ENCODE data around the gene CLSTN2. TPM values are rescaled to one million over a fixed set of nuclear protein-coding genes. Genes with fewer than 3 reads are reported as not detected.
A peak's percentile ranks its signal among the peaks of the same experiment; 100 is the strongest.

CLSTN2 gene
- total and polyA plus RNA-seq, 2 of the 8 experiments (the other 6 are each of a cell fraction or from before 2014, with no cell fraction given) = 0.39 to 0.52 TPM

DNA sequence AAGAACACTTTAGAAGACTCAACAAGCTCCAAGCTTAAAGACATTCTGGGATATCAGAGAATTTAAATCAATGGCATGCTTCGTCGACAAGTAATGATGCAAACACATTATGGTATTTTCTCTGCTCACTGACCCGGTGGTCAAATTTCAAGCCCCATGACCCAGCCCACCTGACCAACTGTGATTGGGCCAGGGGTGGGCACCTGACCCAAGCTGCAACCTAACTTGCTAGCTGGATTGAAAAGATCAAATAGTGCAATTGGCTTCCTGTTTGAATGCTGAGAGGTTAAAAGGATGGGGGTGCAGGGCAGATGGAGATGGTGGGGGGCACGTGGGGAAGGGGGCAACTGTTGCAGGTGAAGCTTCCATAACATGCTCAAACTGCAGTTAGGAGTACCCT, 250.4 kb downstream of the CLSTN2 start:
- Histone ChIP-seq H3K27ac (ENCODE audit: low read depth, low read length) (no peak overlapping the region), H3K79me1 (ENCODE audit: low read depth, low read length) (no peaks in the 10 kb centered on the region), H3K4ac (replicated peaks; ENCODE audit: insufficient read length, low read depth, low read length) (no peak overlapping the region), H3K18ac (ENCODE audit: extremely low read depth, low read length) (no peak overlapping the region), H3K79me2 (ENCODE audit: control insufficient read depth in 1 of 2, insufficient read depth in 2 of 2, low read length in 2 of 2) (no peaks in the 10 kb centered on the region), H2BK15ac (ENCODE audit: low read length) (no peak overlapping the region), H3K56ac (replicated peaks; ENCODE audit: insufficient read length, low read depth, low read length) (no peak overlapping the region), H2BK120ac (replicated peaks; ENCODE audit: low read depth, low read length) (no peak overlapping the region), H3K4me1 (replicated peaks in 1 of 4; ENCODE audit: control insufficient read depth in 3 of 4, insufficient read depth in 4 of 4, low read length in 3 of 4) (no peaks in the 10 kb centered on the region), H4K5ac (ENCODE audit: insufficient read length, low read depth, low read length) (no peak overlapping the region), H3K14ac (ENCODE audit: insufficient read length) (no peak overlapping the region), H3K27me3 (replicated peaks in 1 of 4; ENCODE audit: control insufficient read depth in 3 of 4, extremely low read depth in 1 of 4, insufficient read depth in 3 of 4, low read length in 3 of 4) (no peaks in the 10 kb centered on the region), H4K20me1 (replicated peaks in 1 of 2; ENCODE audit: control insufficient read depth in 1 of 2, insufficient read depth in 2 of 2, low read length in 2 of 2) (no peaks in the 10 kb centered on the region), H3K23ac (ENCODE audit: insufficient read length) (no peak overlapping the region), H2AK5ac (ENCODE audit: low read depth, low read length) (no peak overlapping the region), H3K23me2 (ENCODE audit: low read depth, low read length) (no peaks in the 10 kb centered on the region), H4K8ac (ENCODE audit: extremely low read depth, insufficient read depth, low read length) (no peak overlapping the region), H3K36me3 (ENCODE audit: control insufficient read depth in 2 of 4, insufficient read depth in 4 of 4, low read length in 3 of 4) (no peaks in the 10 kb centered on the region), H3K4me3 (ENCODE audit: extremely low read depth in 1 of 4, insufficient read depth in 2 of 4, low read depth in 3 of 4, low read length in 4 of 4) (no peak overlapping the region), H3K4me2 (ENCODE audit: insufficient read depth in 1 of 2, low read depth in 2 of 2, low read length in 2 of 2) (no peak overlapping the region), H3K9me3 (ENCODE audit: insufficient read depth in 2 of 2, low read depth in 1 of 2, low read length in 1 of 2) (no peaks in the 10 kb centered on the region), H2BK5ac (ENCODE audit: low read depth, low read length) (no peak overlapping the region), H2BK12ac (ENCODE audit: low read depth, low read length) (no peak overlapping the region), H4K91ac (replicated peaks; ENCODE audit: insufficient read length, low read length) (no peak overlapping the region), H2AFZ (ENCODE audit: low read length) (no peak overlapping the region), H3K9ac (replicated peaks in 1 of 4; ENCODE audit: extremely low read depth in 1 of 4, low read depth in 3 of 4, low read length in 3 of 4) (no peak overlapping the region), H2BK20ac (ENCODE audit: low read length) (no peak overlapping the region)
- ChIA-PET POLR2A (ENCODE audit: partially characterized antibody) (no interaction called here), CTCF (ENCODE audit: partially characterized antibody) (interaction anchor here (0.5 to 1.2 kb wide), 3 partner anchors 48 to 676 kb away, joined by 3 to 4 read pairs (median 3); no protein-coding TSS in a partner anchor)
- no peak for FAIRE-seq
- 87% methylated on average over 4 of the region's 4 CpGs; no CpG with 5 or more reads in 1 of the 2 experiments for WGBS, 2 experiments (ENCODE audit: extremely low coverage in 1 of 2, insufficient coverage in 1 of 2, insufficient read length in 1 of 2, insufficient replicate concordance in 2 of 2, low coverage in 1 of 2, low lambda C conversion rate in 2 of 2, missing lambda C conversion rate in 1 of 2)
- TF ChIP-seq CTBP2 (IDR thresholded peaks at IDR 0.05; ENCODE audit: borderline replicate concordance, insufficient read depth, insufficient read length, low read length) (no peak), MAFK (IDR thresholded peaks at IDR 0.05; ENCODE audit: low read depth, low read length) (no peak)
- TF ChIP-seq, protein P1, sequence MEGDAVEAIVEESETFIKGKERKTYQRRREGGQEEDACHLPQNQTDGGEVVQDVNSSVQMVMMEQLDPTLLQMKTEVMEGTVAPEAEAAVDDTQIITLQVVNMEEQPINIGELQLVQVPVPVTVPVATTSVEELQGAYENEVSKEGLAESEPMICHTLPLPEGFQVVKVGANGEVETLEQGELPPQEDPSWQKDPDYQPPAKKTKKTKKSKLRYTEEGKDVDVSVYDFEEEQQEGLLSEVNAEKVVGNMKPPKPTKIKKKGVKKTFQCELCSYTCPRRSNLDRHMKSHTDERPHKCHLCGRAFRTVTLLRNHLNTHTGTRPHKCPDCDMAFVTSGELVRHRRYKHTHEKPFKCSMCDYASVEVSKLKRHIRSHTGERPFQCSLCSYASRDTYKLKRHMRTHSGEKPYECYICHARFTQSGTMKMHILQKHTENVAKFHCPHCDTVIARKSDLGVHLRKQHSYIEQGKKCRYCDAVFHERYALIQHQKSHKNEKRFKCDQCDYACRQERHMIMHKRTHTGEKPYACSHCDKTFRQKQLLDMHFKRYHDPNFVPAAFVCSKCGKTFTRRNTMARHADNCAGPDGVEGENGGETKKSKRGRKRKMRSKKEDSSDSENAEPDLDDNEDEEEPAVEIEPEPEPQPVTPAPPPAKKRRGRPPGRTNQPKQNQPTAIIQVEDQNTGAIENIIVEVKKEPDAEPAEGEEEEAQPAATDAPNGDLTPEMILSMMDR (IDR thresholded peaks at IDR 0.05; ENCODE audit: control extremely low read depth in 1 of 3, insufficient read depth in 1 of 3, low read depth in 1 of 3, low read length in 3 of 3) = no peak
- TF ChIP-seq, protein P2, sequence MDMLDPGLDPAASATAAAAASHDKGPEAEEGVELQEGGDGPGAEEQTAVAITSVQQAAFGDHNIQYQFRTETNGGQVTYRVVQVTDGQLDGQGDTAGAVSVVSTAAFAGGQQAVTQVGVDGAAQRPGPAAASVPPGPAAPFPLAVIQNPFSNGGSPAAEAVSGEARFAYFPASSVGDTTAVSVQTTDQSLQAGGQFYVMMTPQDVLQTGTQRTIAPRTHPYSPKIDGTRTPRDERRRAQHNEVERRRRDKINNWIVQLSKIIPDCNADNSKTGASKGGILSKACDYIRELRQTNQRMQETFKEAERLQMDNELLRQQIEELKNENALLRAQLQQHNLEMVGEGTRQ (IDR thresholded peaks at IDR 0.05; ENCODE audit: low read length) = 0 out of 2 replicates have a peak, but pooled peaks have one; percentile 9
- DNase-seq (ENCODE audit: low read depth in 1 of 2, low spot score in 2 of 2) = no peak

Measured in H1 (cell line).